HCT116 (cell line): Measurements from ENCODE around the gene DDX10. TPM values are rescaled to one million over a fixed set of nuclear protein-coding genes. Genes with fewer than 3 reads are reported as not detected.

Source experiments
- ATAC-seq: fragments of 200-7000 bp; cut with Tn5 transposase; 2 replicates; pipeline ENCODE4 v1.9.1; 2020; ENCODE audit warnings: mild to moderate bottlenecking, moderate library complexity
- BruUV-seq: library from RNA; stranded (reverse); fragments of 400-500 nt; replicated peaks from 2 replicates; lab custom pipeline; 2021; lab: Mats Ljungman, UMichigan
- CTCF ChIA-PET: fragments of 300-600 bp; sonication (Branson Sonifier 250); formaldehyde crosslinking; loops from one replicate; lab custom pipeline; 2021; ENCODE audit warnings: antibody characterized with exemption; lab: Charles Lee
- POLR2A ChIA-PET: fragments of 300-600, 350-600 bp; sonication (Branson Sonifier 250); formaldehyde crosslinking; loops from one replicate; lab custom pipeline; 2021; ENCODE audit warnings: antibody characterized with exemption; lab: Charles Lee
- RAD21 ChIA-PET, 2 experiments: fragments of 300-600 bp; sonication (Branson Sonifier 250); formaldehyde crosslinking; loops; one replicate each; lab custom pipeline; 2023; ENCODE audit warnings: low total read pairs in 2 of 2; ENCODE audit not compliant: uncharacterized antibody in 2 of 2, unreplicated experiment in 2 of 2, low non-redundant PET in 1 of 2; lab: Charles Lee
- DNase-seq: peaks from one replicate; pipeline ENCODE4 v3.0.0-alpha.2; 2010; ENCODE audit warnings: low read depth, low spot score
- H2AFZ ChIP-seq: fragments of 200-600 bp; shearing (Covaris generic), sonication (generic); 2 replicates; pipeline ENCODE4 v1.6.1; 2017; ENCODE audit warnings: low read depth, mixed run types, mixed read lengths, antibody characterized with exemption, low read length; ENCODE audit not compliant: poor library complexity, severe bottlenecking
- H3K27ac ChIP-seq: 2 replicates; pipeline ENCODE4 v1.5.1; 2012; ENCODE audit warnings: low read depth, low read length
- H3K27me3 ChIP-seq: fragments of 200-600 bp; sonication (generic); 2 replicates; pipeline ENCODE4 v1.6.1; 2016; ENCODE audit warnings: mixed run types, low read length, mixed read lengths; ENCODE audit not compliant: insufficient read depth
- H3K36me3 ChIP-seq, 2 experiments: fragments of 200-500 bp in 1 of 2; fragments of 200-600 bp in 1 of 2; sonication (Bioruptor generic) in 1 of 2; sonication (generic) in 1 of 2; 2 replicates each; pipeline versions ENCODE4 v1.5.1 to v1.6.1; 2014 to 2016; ENCODE audit warnings: low read length in 2 of 2, inconsistent platforms in 1 of 2, mixed read lengths in 1 of 2, mixed run types in 1 of 2; ENCODE audit not compliant: insufficient read depth in 2 of 2, control insufficient read depth in 1 of 2
- H3K4me1 ChIP-seq, 2 experiments: fragments of 200-600 bp in 1 of 2; sonication (generic) in 1 of 2; 2 replicates each; pipeline versions ENCODE4 v1.5.1 to v1.6.1; 2012 to 2017; ENCODE audit warnings: low read length in 2 of 2, inconsistent platforms in 1 of 2, mild to moderate bottlenecking in 1 of 2, mixed read lengths in 1 of 2, mixed run types in 1 of 2, moderate library complexity in 1 of 2; ENCODE audit not compliant: insufficient read depth in 2 of 2, control insufficient read depth in 1 of 2
- H3K4me2 ChIP-seq: fragments of 200-600 bp; sonication (generic); 2 replicates; pipeline ENCODE4 v1.6.1; 2017; ENCODE audit warnings: mixed run types, low read length, mixed read lengths
- H3K4me3 ChIP-seq, 2 experiments: fragments of 200-600 bp in 1 of 2; sonication (generic) in 1 of 2; replicated peaks in 1 of 2; 2 replicates each; pipeline ENCODE4 v1.5.1; 2011 to 2016; ENCODE audit warnings: low read length in 2 of 2, control low read depth in 1 of 2, low read depth in 1 of 2, mild to moderate bottlenecking in 1 of 2, mixed read lengths in 1 of 2, mixed run types in 1 of 2
- H3K79me2 ChIP-seq: fragments of 200-600 bp; sonication (generic); 2 replicates; pipeline ENCODE4 v1.6.1; 2017; ENCODE audit warnings: mild to moderate bottlenecking, mixed run types, low read length, moderate library complexity, mixed read lengths; ENCODE audit not compliant: insufficient read depth
- H3K9ac ChIP-seq: fragments of 200-600 bp; sonication (generic); 2 replicates; pipeline ENCODE4 v1.6.1; 2016; ENCODE audit warnings: low read length, mixed read lengths
- H3K9me2 ChIP-seq: fragments of 200-600 bp; sonication (generic), shearing (Covaris generic); 2 replicates; pipeline ENCODE4 v1.6.1; 2017; ENCODE audit warnings: mixed run types, mild to moderate bottlenecking, moderate library complexity; ENCODE audit not compliant: insufficient read depth
- H3K9me3 ChIP-seq, 2 experiments: fragments of 200-500 bp in 1 of 2; fragments of 200-600 bp in 1 of 2; sonication (Bioruptor generic) in 1 of 2; sonication (generic) in 1 of 2; 2 replicates each; pipeline ENCODE4 v1.6.1; 2014 to 2017; ENCODE audit warnings: low read length in 2 of 2, mixed read lengths in 2 of 2, inconsistent platforms in 1 of 2, low read depth in 1 of 2, mild to moderate bottlenecking in 1 of 2, mixed run types in 1 of 2, moderate library complexity in 1 of 2; ENCODE audit not compliant: control insufficient read depth in 1 of 2, insufficient read depth in 1 of 2
- H4K20me1 ChIP-seq: fragments of 200-600 bp; sonication (generic), shearing (Covaris generic); 2 replicates; pipeline ENCODE4 v1.6.1; 2017; ENCODE audit warnings: mixed run types, mild to moderate bottlenecking, moderate library complexity; ENCODE audit not compliant: insufficient read depth
- CBX3 ChIP-seq: IDR thresholded peaks from 2 replicates; pipeline ENCODE4 v1.6.1; 2012; ENCODE audit warnings: low read depth
- ELF1 ChIP-seq: IDR thresholded peaks from 2 replicates; pipeline ENCODE4 v1.6.1; 2012; ENCODE audit warnings: low read depth, borderline replicate concordance
- EZH2 ChIP-seq: fragments of 200-600 bp; sonication (generic); IDR thresholded peaks from 2 replicates; pipeline ENCODE4 v1.6.1; 2017; ENCODE audit warnings: antibody characterized with exemption, mixed run types
- EZH2phosphoT487 ChIP-seq: fragments of 200-600 bp; IDR thresholded peaks from 2 replicates; pipeline ENCODE4 v1.6.1; 2018; ENCODE audit warnings: antibody characterized with exemption, borderline replicate concordance
- FOSL1 ChIP-seq: IDR thresholded peaks from 2 replicates; pipeline ENCODE4 v1.6.1; 2012; ENCODE audit warnings: low read depth
- POLR2A ChIP-seq: IDR thresholded peaks from 2 replicates; pipeline ENCODE4 v1.7.0; 2011; ENCODE audit warnings: borderline replicate concordance; ENCODE audit not compliant: insufficient read depth, insufficient read length; ENCODE audit errors: extremely low read depth
- RAD21 ChIP-seq: IDR thresholded peaks from 2 replicates; pipeline ENCODE4 v1.6.1; 2012; ENCODE audit warnings: low read depth, mild to moderate bottlenecking
- SP1 ChIP-seq: IDR thresholded peaks from 2 replicates; pipeline ENCODE4 v1.6.1; 2012; ENCODE audit warnings: low read depth
- SRF ChIP-seq: IDR thresholded peaks from 2 replicates; pipeline ENCODE4 v1.6.1; 2012; ENCODE audit warnings: low read depth
- TCF7L2 ChIP-seq: IDR thresholded peaks from 2 replicates; pipeline ENCODE4 v1.7.0; 2011; ENCODE audit warnings: borderline replicate concordance, inconsistent platforms; ENCODE audit not compliant: insufficient read depth, insufficient read length; ENCODE audit errors: extremely low read depth
- ZFX ChIP-seq: fragments of 450-650 bp; IDR thresholded peaks from 2 replicates; pipeline ENCODE4 v1.6.1; 2017
- ZNF274 ChIP-seq: fragments of 200-500 bp; sonication (Bioruptor generic); IDR thresholded peaks from 2 replicates; pipeline ENCODE4 v1.6.1; 2014; ENCODE audit warnings: mild to moderate bottlenecking, low read depth, low read length, inconsistent platforms
- intact Hi-C: fragments of 100-400 bp; cut with micrococcal nuclease; formaldehyde crosslinking; loops from 2 replicates; pipeline ENCODE4 v1.10.0; 2022
- total RNA-seq: library from RNA; stranded (reverse); gene quantifications from one replicate; pipeline ENCODE4 v1.2.1, GENCODE V29; 2021; ENCODE audit not compliant: unreplicated experiment
- TF ChIP-seq, protein P1 (sequence below): IDR thresholded peaks from 2 replicates; pipeline ENCODE4 v1.6.1; 2012
- TF ChIP-seq, protein P2 (sequence below): IDR thresholded peaks from 2 replicates; pipeline ENCODE4 v1.6.1; 2012; ENCODE audit warnings: low read depth
- TF ChIP-seq, protein P3 (sequence below), 3 experiments: fragments of 200-600 bp in 1 of 3; sonication (generic) in 1 of 3; IDR thresholded peaks in 2 of 3; conservative IDR thresholded peaks in 1 of 3; 2 replicates each; pipeline ENCODE4 v1.5.1; 2012 to 2017; ENCODE audit warnings: low read depth in 2 of 3, low read length in 2 of 3, antibody characterized with exemption in 1 of 3, borderline replicate concordance in 1 of 3, control low read depth in 1 of 3, mild to moderate bottlenecking in 1 of 3, mixed read lengths in 1 of 3, mixed run types in 1 of 3, moderate library complexity in 1 of 3; ENCODE audit not compliant: insufficient read depth in 1 of 3
- TF ChIP-seq, protein P4 (sequence below): IDR thresholded peaks from 2 replicates; pipeline ENCODE4 v1.6.1; 2012

DDX10 gene
- total RNA-seq, 1 experiment from 2014 or later: 66.5 TPM

DNA sequence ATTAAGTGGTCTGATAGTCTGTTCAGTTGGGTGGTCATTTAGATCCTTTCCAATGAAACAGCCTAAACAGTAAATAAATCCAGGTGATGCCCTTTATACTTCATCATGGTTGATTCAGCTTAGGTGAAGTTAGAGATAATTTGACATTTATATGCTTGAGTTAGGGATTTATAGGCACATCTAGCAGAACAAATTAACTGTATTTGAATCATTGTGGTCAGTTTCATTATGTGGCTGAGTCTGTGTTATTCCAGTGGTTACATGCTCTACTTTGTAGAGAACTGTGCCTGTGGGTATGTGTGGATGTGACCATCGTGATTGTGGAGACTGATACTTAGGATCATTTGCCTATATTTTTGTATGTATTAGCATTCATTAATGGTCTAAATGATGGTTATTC is 194.6 kb downstream of the DDX10 start:
- Histone ChIP-seq H3K9ac (no peak overlapping the region), H3K27ac (no peak overlapping the region; the same call in 1 of the 2 replicates), H2AFZ (no peak overlapping the region), H3K4me3 (no peak overlapping the region), H3K9me3 (no peaks in the 10 kb centered on the region), H3K36me3 (no peaks in the 10 kb centered on the region), H3K9me2 (no peaks in the 10 kb centered on the region), H4K20me1 (no peaks in the 10 kb centered on the region), H3K79me2 (peaks cover 3% of the 10 kb centered on the region; the same call in 1 of the 2 replicates), H3K4me1 (peaks cover 6 to 18% of the 10 kb centered on the region in 2 experiments; a peak in 2 of 4 replicates), H3K27me3 (no peaks in the 10 kb centered on the region), H3K4me2 (no peak overlapping the region)
- intact Hi-C loops: no loop called here
- ChIA-PET POLR2A (no interaction called here), RAD21 (no interaction called here), CTCF (no interaction called here)
- no peak for TF ChIP-seq TCF7L2
- no peak for TF ChIP-seq EZH2
- TF ChIP-seq SP1: no peak
- TF ChIP-seq, protein P1, sequence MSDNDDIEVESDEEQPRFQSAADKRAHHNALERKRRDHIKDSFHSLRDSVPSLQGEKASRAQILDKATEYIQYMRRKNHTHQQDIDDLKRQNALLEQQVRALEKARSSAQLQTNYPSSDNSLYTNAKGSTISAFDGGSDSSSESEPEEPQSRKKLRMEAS: no peak
- no peak for TF ChIP-seq POLR2A
- TF ChIP-seq, protein P2, sequence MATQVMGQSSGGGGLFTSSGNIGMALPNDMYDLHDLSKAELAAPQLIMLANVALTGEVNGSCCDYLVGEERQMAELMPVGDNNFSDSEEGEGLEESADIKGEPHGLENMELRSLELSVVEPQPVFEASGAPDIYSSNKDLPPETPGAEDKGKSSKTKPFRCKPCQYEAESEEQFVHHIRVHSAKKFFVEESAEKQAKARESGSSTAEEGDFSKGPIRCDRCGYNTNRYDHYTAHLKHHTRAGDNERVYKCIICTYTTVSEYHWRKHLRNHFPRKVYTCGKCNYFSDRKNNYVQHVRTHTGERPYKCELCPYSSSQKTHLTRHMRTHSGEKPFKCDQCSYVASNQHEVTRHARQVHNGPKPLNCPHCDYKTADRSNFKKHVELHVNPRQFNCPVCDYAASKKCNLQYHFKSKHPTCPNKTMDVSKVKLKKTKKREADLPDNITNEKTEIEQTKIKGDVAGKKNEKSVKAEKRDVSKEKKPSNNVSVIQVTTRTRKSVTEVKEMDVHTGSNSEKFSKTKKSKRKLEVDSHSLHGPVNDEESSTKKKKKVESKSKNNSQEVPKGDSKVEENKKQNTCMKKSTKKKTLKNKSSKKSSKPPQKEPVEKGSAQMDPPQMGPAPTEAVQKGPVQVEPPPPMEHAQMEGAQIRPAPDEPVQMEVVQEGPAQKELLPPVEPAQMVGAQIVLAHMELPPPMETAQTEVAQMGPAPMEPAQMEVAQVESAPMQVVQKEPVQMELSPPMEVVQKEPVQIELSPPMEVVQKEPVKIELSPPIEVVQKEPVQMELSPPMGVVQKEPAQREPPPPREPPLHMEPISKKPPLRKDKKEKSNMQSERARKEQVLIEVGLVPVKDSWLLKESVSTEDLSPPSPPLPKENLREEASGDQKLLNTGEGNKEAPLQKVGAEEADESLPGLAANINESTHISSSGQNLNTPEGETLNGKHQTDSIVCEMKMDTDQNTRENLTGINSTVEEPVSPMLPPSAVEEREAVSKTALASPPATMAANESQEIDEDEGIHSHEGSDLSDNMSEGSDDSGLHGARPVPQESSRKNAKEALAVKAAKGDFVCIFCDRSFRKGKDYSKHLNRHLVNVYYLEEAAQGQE: no peak
- TF ChIP-seq, protein P3, sequence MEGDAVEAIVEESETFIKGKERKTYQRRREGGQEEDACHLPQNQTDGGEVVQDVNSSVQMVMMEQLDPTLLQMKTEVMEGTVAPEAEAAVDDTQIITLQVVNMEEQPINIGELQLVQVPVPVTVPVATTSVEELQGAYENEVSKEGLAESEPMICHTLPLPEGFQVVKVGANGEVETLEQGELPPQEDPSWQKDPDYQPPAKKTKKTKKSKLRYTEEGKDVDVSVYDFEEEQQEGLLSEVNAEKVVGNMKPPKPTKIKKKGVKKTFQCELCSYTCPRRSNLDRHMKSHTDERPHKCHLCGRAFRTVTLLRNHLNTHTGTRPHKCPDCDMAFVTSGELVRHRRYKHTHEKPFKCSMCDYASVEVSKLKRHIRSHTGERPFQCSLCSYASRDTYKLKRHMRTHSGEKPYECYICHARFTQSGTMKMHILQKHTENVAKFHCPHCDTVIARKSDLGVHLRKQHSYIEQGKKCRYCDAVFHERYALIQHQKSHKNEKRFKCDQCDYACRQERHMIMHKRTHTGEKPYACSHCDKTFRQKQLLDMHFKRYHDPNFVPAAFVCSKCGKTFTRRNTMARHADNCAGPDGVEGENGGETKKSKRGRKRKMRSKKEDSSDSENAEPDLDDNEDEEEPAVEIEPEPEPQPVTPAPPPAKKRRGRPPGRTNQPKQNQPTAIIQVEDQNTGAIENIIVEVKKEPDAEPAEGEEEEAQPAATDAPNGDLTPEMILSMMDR (IDR thresholded peaks at IDR 0.05 in 2 of 3, conservative IDR thresholded peaks at IDR 0.05 in 1 of 3; ENCODE audit: borderline replicate concordance in 1 of 3, insufficient read depth in 1 of 3, low read depth in 2 of 3, low read length in 2 of 3): no peak
- TF ChIP-seq EZH2phosphoT487: no peak
- no peak for TF ChIP-seq ZNF274
- TF ChIP-seq ZFX: no peak
- no peak for TF ChIP-seq ELF1
- no peak for TF ChIP-seq RAD21
- TF ChIP-seq, protein P4, sequence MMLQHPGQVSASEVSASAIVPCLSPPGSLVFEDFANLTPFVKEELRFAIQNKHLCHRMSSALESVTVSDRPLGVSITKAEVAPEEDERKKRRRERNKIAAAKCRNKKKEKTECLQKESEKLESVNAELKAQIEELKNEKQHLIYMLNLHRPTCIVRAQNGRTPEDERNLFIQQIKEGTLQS: no peak
- no peak for TF ChIP-seq FOSL1
- no peak for TF ChIP-seq CBX3
- TF ChIP-seq SRF: no peak
- DNase-seq (no peak), ATAC-seq (no peak)
- BruUV-seq: no TSS peak
